GM21529 (cell line): Measurements from ENCODE around the gene PRRC2B.
A peak's percentile ranks its signal among the peaks of the same experiment; 100 is the strongest.
"Not testable (repeated sequence)": the region's sequence is repeated elsewhere in the genome, so short reads cannot be mapped to it uniquely, and the experiment has no call there.

Experiments used
- ATAC-seq: cut with Tn5 transposase; IDR thresholded peaks from one replicate; pipeline ENCODE4 v1.9.1; 2021; ENCODE audit not compliant: unreplicated experiment

Gene PRRC2B

GRCh38 chr9:131528886-131529505 lies 135.1 kb downstream of the PRRC2B start:
- no peak for ATAC-seq

DNA sequence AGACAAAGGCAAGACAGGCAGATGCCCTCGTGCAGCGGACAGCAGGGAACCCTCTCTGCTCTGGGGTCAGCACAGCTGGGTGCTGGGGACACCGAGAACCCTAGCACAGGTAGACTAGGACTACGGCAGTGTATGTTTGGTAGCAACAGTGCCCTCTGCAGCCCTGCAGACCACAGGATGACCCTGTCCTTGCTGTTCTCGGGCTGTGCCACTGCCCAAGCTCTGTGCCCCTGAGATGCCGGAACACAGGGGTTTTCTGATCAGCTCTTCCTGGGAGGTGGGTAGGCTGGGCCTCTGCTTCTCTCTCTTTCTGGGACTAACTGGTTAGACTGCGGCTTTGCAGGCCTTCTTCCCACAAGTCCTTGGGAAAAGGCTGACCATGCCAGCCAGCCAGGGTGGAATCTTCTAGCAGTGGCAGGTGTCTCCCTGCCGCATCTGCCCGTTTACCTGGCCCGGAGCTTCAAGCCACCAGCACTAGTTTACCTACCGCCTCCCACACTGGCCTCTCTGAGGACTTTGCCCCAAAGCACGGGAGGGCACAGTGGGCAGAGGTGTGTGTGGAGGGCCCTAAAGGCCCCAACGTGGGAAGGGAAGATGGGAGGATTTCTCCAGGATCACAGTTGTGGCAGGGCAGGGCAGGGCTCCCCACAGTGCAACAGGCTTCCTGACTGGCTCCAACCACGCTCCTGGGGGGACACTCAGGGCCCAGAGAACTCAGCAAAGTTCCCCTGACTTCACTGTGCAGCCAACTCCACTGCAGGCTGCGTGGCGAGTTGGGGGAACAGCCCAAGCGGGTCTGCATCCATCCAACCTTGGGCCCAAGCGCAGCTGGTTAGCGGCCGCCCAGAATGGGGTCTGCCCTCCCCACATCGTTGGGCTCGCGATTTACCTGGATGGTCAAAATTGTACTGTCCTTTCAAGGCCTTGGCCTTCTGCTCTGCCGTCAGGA lies 136.0 kb downstream of the PRRC2B start:
- no peak for ATAC-seq

- peak; percentile 26 for ATAC-seq
These were observed 136.6 kb downstream of the PRRC2B start for GRCh38 chr9:131530546-131530919.

- ATAC-seq, result peak; percentile 80
These were observed 137.3 kb downstream of the PRRC2B start, which contains the start of gene UCK1 for GRCh38 chr9:131530920-131531832. TSS of gene UCK1 (minus strand) at chr9:131531263. CDS start at chr9:131531174, 89 bp downstream.

DNA sequence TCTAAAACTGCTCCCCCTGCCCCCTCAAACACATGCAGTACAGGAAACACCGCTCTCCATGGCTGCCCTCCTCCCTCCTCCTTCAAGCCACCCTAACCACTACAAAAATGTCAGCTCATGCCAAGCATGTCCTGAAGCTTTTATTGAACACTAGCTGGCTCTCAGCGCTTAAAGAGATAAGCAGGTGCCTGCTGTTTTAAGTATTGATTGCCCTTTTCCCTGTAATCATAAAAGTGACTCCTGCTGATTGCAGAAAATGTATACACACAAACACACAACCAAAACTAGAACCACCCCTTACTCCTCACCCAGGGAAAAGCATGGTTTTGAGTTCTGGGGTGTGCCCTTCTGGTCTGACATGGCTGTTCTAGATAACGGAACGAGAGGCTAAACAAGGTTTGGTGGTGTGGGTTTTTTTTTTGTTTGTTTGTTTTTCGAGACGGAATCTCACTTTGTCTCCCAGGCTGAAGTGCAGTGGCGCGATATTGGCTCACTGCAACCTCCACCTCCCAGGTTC lies 140.9 kb downstream of the PRRC2B start:
- ATAC-seq, result no peak

DNA sequence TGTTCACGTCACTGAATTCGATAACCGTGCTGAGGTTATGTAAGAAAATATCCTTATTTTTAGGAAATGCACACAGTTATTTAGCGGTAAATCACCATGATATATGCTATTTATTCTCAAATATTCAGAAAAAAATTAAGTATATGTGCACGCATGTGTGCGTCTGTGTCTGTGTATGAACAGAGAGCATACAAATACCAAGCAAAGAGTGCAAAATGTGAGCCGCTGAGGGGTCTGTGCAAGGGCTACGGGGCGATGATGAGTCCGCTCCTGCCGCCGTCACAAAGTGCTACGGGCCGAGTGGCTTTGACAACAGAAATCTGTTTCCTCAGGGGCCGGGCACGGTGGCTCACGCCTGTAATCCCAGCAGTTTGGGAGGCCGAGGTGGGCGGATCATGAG lies 144.1 kb downstream of the PRRC2B start:
- ATAC-seq, result no peak

- ATAC-seq, result no peak
These were observed 145.5 kb downstream of the PRRC2B start for GRCh38 chr9:131539223-131539923.

- ATAC-seq, result no peak
These were observed 149.3 kb downstream of the PRRC2B start for GRCh38 chr9:131543141-131543540.

- no peak for ATAC-seq
These were observed 151.3 kb downstream of the PRRC2B start, which contains the start of gene PRRT1B for GRCh38 chr9:131545003-131545785. TSS of gene PRRT1B (plus strand) at chr9:131545523. CDS start at chr9:131545616, 93 bp downstream.

DNA sequence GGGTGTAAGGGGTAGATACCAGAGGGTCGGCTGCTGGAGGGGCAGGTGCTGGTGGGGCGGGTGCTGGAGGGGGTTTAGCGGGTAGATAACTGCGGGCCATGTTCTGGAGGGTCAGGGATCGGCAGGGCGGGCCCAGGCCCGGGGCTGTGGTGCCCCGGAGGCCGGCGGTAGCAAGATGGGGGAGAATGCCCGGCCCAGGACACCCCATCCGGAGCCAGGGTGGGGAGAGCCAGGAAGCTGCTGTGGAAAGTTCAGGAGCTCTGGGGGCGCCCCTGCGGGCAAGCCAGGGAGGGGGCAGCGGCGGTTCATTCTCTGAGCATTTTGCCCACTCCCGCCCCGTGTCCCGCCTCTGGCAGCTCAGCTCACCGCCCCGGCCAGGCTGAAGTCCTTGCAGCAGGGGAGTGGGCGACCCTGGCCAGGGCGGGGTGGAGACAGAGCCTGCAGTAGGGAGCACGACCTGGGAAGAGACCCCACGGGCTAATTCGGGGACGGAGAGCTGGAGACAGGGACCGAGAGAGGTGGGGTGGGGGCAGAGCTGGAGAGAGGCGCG lies 152.0 kb downstream of the PRRC2B start:
- no peak for ATAC-seq

GRCh38 chr9:131546336-131547084 lies 152.6 kb downstream of the PRRC2B start:
- no peak for ATAC-seq

DNA sequence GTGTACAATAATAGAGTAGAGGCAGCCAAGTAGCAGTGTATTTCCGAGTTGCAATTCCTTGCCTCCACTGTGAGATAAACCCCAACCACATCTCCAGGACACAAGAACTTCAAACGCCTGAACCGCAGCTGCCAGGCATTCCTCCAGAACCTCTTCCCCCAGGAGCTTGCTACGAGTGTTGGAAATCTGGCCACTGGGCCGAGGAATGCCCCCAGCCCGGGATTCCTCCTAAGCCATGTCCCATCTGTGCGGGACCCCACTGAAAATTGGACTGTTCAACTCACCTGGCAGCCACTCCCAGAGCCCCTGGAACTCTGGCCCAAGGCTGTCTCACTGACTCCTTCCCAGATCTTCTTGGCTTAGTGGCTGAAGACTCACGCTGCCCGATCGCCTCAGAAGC lies 155.3 kb downstream of the PRRC2B start:
- ATAC-seq, result not testable (repeated sequence)
